GM12878 (cell line): ENCODE results near the gene MIGA2. TPM values are rescaled to one million over a fixed set of nuclear protein-coding genes. Genes with fewer than 3 reads are reported as not detected.

ENCODE experiments used
- ATAC-seq: fragments of 200-7000 bp; cut with Tn5 transposase; 3 replicates; pipeline ENCODE4 v1.9.1; 2020; ENCODE audit warnings: mild to moderate bottlenecking, moderate library complexity
- BruUV-seq: library from RNA; stranded (reverse); fragments of 400-500 nt; replicated peaks from 2 replicates; lab custom pipeline; 2021; lab: Mats Ljungman, UMichigan
- CTCF ChIA-PET: fragments of 300-600 bp; sonication (Branson Sonifier 250); formaldehyde crosslinking; extraction: SDS; loops from one replicate; lab custom pipeline; 2021; ENCODE audit warnings: inconsistent platforms; lab: Yijun Ruan, JAX
- POLR2A ChIA-PET: fragments of 350-600 bp; formaldehyde crosslinking; extraction: SDS; loops from one replicate; lab custom pipeline; 2021; ENCODE audit warnings: inconsistent platforms; lab: Charles Lee
- RAD21 ChIA-PET: fragments of 300-600 bp; sonication (Branson Sonifier 250); formaldehyde crosslinking; loops from one replicate; lab custom pipeline; 2023; ENCODE audit warnings: antibody characterized with exemption; ENCODE audit not compliant: unreplicated experiment; lab: Charles Lee
- SMC1A ChIA-PET: fragments of 300-600 bp; sonication (Branson Sonifier 250); formaldehyde crosslinking; loops from one replicate; lab custom pipeline; 2023; ENCODE audit not compliant: unreplicated experiment, uncharacterized antibody; lab: Charles Lee
- DNase-seq: peaks from one replicate; pipeline ENCODE4 v3.0.0-alpha.2; 2011; ENCODE audit warnings: low read depth, low spot score
- FAIRE-seq: peaks from 3 replicates; lab custom pipeline; 2011; peaks lifted over from hg19 to GRCh38; lab: Jason Lieb, UNC
- H2AFZ ChIP-seq: 2 replicates; pipeline ENCODE4 v1.6.0; 2011; ENCODE audit warnings: low read depth, low read length, control low read depth; ENCODE audit not compliant: control insufficient read depth
- H3K27ac ChIP-seq: 2 replicates; pipeline ENCODE4 v1.5.1; 2011; ENCODE audit warnings: control low read depth; ENCODE audit not compliant: control insufficient read depth, insufficient read depth
- H3K27me3 ChIP-seq, 2 experiments: replicated peaks in 1 of 2; 2 replicates each; pipeline versions ENCODE4 v1.6.0 to v1.6.1; 2011; ENCODE audit warnings: low read length in 1 of 2; ENCODE audit not compliant: control insufficient read depth in 2 of 2, insufficient read depth in 2 of 2
- H3K36me3 ChIP-seq, 2 experiments: 2 replicates each; pipeline ENCODE4 v1.5.1; 2011; ENCODE audit warnings: low read length in 1 of 2; ENCODE audit not compliant: control insufficient read depth in 2 of 2, insufficient read depth in 2 of 2
- H3K4me1 ChIP-seq: 2 replicates; pipeline ENCODE4 v1.6.1; 2011; ENCODE audit warnings: mild to moderate bottlenecking, low read length, moderate library complexity, mixed read lengths; ENCODE audit not compliant: control insufficient read depth, insufficient read depth
- H3K4me2 ChIP-seq: 2 replicates; pipeline ENCODE4 v1.6.0; 2011; ENCODE audit warnings: control low read depth; ENCODE audit not compliant: control insufficient read depth, insufficient read depth
- H3K4me3 ChIP-seq: fragments of 200-600 bp; sonication (generic); 2 replicates; pipeline ENCODE4 v1.5.1; 2016
- H3K79me2 ChIP-seq: 2 replicates; pipeline ENCODE4 v1.6.0; 2011; ENCODE audit warnings: low read length; ENCODE audit not compliant: control insufficient read depth, insufficient read depth
- H3K9ac ChIP-seq: 2 replicates; pipeline ENCODE4 v1.8.0; 2011; ENCODE audit warnings: low read length, control low read depth, mixed read lengths; ENCODE audit not compliant: control insufficient read depth, insufficient read depth
- H3K9me3 ChIP-seq: replicated peaks from 3 replicates; pipeline ENCODE4 v1.5.1; 2011; ENCODE audit warnings: mild to moderate bottlenecking, low read length; ENCODE audit not compliant: control insufficient read depth, insufficient read depth
- H4K20me1 ChIP-seq: 2 replicates; pipeline ENCODE4 v1.6.0; 2011; ENCODE audit not compliant: control insufficient read depth, insufficient read depth
- CHD1 ChIP-seq: IDR thresholded peaks from 2 replicates; pipeline ENCODE4 v1.6.1; 2012; ENCODE audit warnings: low read depth, low read length, improper control_type of control experiment
- SRF ChIP-seq, 2 experiments: IDR thresholded peaks; 2 replicates each; pipeline ENCODE4 v1.6.1; 2011; ENCODE audit warnings: low read depth in 2 of 2, low read length in 2 of 2, mild to moderate bottlenecking in 1 of 2, moderate library complexity in 1 of 2
- TAF1 ChIP-seq: IDR thresholded peaks from 2 replicates; pipeline ENCODE4 v1.6.1; 2011; ENCODE audit warnings: mild to moderate bottlenecking, low read depth, low read length, borderline replicate concordance
- WGBS: methylation state at CpG from one replicate; pipeline ENCODE4 v1.1.6; 2016; ENCODE audit warnings: low lambda C conversion rate; ENCODE audit not compliant: insufficient replicate concordance, insufficient coverage; ENCODE audit errors: missing lambda C conversion rate; 5-methylcytosine and 5-hydroxymethylcytosine counted together
- in situ Hi-C: fragments of 300-500 bp; cut with MboI; formaldehyde crosslinking; loops from 9 replicates; pipeline ENCODE4 v1.14.3; 2018; ENCODE audit warnings: mixed read lengths
- intact Hi-C: fragments of 100-400 bp; cut with micrococcal nuclease; formaldehyde crosslinking; loops from one replicate; pipeline ENCODE4 v1.14.2; 2022; ENCODE audit not compliant: unreplicated experiment
- polyA plus RNA-seq, 11 experiments: library from polyadenylated mRNA; depleted of rRNA in 4 of 11; unstranded in 6 of 11; stranded (reverse) in 5 of 11; fragments of >200 nt; fragmentation: Nextera tagmentation in 4 of 11; fragmentation: Illumina TruSeq in 1 of 11; extraction: Ambion mirVana in 4 of 11; extraction: Trizol in 1 of 11; gene quantifications; 1 replicate in 1 of 11; 2 replicates in 10 of 11; pipeline versions ENCODE4 v1.2.1 to v1.2.3, GENCODE V29; 2011 to 2016; ENCODE audit warnings: inconsistent platforms in 2 of 11, missing spikeins in 2 of 11, low read depth in 1 of 11
- total RNA-seq, 4 experiments: library from RNA; depleted of rRNA in 3 of 4; stranded (reverse); fragments of >200 nt in 3 of 4; fragmentation: Illumina TruSeq in 1 of 4; extraction: Trizol in 1 of 4; gene quantifications; 2 replicates each; pipeline versions ENCODE4 v1.2.1 to v1.2.3, GENCODE V29; 2013 to 2021
- TF ChIP-seq, protein P1 (sequence below): fragments of 450-650 bp; formaldehyde crosslinking; IDR thresholded peaks from 2 replicates; pipeline ENCODE4 v1.5.0; 2022; ENCODE audit warnings: mild to moderate bottlenecking, missing genetic modification characterization

Gene MIGA2
- total and polyA plus RNA-seq, 10 of the 15 experiments (the other 5 are each of a cell fraction or from before 2014, with no cell fraction given), result 0.14 to 31.0 (median 12.7) TPM

DNA sequence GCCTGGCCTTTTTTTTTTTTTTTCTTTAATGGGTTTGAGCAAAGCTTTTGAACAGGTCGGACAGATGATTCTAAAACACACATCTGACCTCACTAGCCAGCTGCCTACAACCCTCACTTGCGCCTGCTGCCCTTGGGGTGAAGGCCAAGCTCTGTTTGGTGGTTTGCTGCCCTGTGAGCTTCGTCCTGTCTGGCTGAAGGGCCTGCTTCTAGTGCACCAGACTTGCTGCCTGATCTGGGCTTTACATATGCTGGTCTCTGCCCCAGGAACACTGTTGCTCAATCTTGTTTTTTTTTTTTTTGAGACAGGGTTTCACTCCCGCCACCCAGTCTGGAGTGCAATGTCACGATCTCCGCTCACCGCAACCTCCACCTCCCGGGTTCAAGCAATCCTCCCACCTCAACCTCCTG lies 28.1 kb downstream of the MIGA2 start (continued):
- TF ChIP-seq TAF1, result no peak
- TF ChIP-seq, protein P1, sequence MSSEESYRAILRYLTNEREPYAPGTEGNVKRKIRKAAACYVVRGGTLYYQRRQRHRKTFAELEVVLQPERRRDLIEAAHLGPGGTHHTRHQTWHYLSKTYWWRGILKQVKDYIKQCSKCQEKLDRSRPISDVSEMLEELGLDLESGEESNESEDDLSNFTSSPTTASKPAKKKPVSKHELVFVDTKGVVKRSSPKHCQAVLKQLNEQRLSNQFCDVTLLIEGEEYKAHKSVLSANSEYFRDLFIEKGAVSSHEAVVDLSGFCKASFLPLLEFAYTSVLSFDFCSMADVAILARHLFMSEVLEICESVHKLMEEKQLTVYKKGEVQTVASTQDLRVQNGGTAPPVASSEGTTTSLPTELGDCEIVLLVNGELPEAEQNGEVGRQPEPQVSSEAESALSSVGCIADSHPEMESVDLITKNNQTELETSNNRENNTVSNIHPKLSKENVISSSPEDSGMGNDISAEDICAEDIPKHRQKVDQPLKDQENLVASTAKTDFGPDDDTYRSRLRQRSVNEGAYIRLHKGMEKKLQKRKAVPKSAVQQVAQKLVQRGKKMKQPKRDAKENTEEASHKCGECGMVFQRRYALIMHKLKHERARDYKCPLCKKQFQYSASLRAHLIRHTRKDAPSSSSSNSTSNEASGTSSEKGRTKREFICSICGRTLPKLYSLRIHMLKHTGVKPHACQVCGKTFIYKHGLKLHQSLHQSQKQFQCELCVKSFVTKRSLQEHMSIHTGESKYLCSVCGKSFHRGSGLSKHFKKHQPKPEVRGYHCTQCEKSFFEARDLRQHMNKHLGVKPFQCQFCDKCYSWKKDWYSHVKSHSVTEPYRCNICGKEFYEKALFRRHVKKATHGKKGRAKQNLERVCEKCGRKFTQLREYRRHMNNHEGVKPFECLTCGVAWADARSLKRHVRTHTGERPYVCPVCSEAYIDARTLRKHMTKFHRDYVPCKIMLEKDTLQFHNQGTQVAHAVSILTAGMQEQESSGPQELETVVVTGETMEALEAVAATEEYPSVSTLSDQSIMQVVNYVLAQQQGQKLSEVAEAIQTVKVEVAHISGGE (CRISPR knock-in tag), result no peak
- no peak for TF ChIP-seq CHD1

DNA sequence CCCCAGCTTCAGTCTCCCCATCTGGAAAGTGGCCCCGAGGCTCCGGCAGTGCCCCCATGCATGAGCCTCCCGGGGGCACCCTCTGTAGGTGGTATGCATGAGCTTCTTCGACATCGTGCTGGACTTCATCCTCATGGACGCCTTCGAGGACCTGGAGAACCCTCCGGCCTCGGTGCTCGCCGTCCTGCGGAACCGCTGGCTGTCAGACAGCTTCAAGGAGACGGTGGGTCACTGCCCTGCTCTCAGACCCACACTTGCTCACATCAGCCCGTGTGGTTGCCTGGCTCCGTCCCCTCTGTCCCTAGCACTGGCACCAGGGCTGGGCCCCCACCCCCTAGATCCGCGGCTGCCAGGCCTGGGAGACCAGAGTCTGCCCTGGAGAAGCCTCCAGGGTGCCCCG lies 31.7 kb downstream of the MIGA2 start:
- no peaks in the 10 kb centered on the region for H4K20me1 ChIP-seq
- SMC1A ChIA-PET, result no interaction called here
- no peak overlapping the region for H3K4me3 ChIP-seq
- DNase-seq, result no peak
- WGBS, result 95% methylated on average over 19 of the region's 19 CpGs
- no peak for FAIRE-seq
- intact Hi-C loops, result no loop called here
- TF ChIP-seq SRF (IDR thresholded peaks at IDR 0.05; ENCODE audit: low read depth in 2 of 2, low read length in 2 of 2), result no peak
- TF ChIP-seq, all 136 proteins: peak for 0
- ATAC-seq, result no peak
- no peak overlapping the region for H3K4me2 ChIP-seq
- no peaks in the 10 kb centered on the region for H3K27me3 ChIP-seq
- peaks cover 12% of the 10 kb centered on the region for H3K4me1 ChIP-seq
- in situ Hi-C loops, result no loop called here
- H3K9me3 ChIP-seq, result no peaks in the 10 kb centered on the region
- POLR2A ChIA-PET, result no interaction called here
- peaks cover 0 to 2% of the 10 kb centered on the region in 2 experiments; a peak in 3 of 4 replicates for H3K36me3 ChIP-seq
- H2AFZ ChIP-seq, result no peak overlapping the region
- no peaks in the 10 kb centered on the region for H3K79me2 ChIP-seq
- H3K27ac ChIP-seq, result no peak overlapping the region
- no peak overlapping the region for H3K9ac ChIP-seq
- RAD21 ChIA-PET, result no interaction called here
- CTCF ChIA-PET, result interaction anchor here (1.1 kb wide), 1 partner anchor 543 kb away, joined by 3 read pairs; no protein-coding TSS in a partner anchor
- BruUV-seq, result no TSS peak
